K562 (cell line): ENCODE data around the gene HNRNPM. TPM values are rescaled to one million over a fixed set of nuclear protein-coding genes. Genes with fewer than 3 reads are reported as not detected.
A peak's percentile ranks its signal among the peaks of the same experiment; 100 is the strongest.

ENCODE experiments used
- ADNP ChIP-seq: fragments of 200-800 bp; sonication (Bioruptor generic); IDR thresholded peaks from 2 replicates; pipeline ENCODE4 v1.6.1; 2016; ENCODE audit warnings: missing genetic modification characterization, missing compliant biosample characterization
- ARHGAP35 ChIP-seq: fragments of 450-650 bp; IDR thresholded peaks from 2 replicates; pipeline ENCODE4 v1.6.1; 2018; ENCODE audit not compliant: partially characterized antibody
- ASH1L ChIP-seq: fragments of 450-650 bp; IDR thresholded peaks from 2 replicates; pipeline ENCODE4 v1.6.1; 2018; ENCODE audit warnings: borderline replicate concordance, mild to moderate bottlenecking, low read depth; ENCODE audit not compliant: partially characterized antibody
- KDM1A ChIP-seq, 2 experiments: fragments of 450-650 bp; IDR thresholded peaks; 2 replicates each; pipeline ENCODE4 v1.6.1; 2016; ENCODE audit warnings: mild to moderate bottlenecking in 2 of 2
- KLF1 ChIP-seq: fragments of 450-650 bp; IDR thresholded peaks from 2 replicates; pipeline ENCODE4 v1.6.1; 2016; ENCODE audit warnings: missing genetic modification characterization, missing compliant biosample characterization
- L3MBTL2 ChIP-seq: fragments of 450-650 bp; IDR thresholded peaks from 2 replicates; pipeline ENCODE4 v1.6.1; 2016; ENCODE audit warnings: mild to moderate bottlenecking, moderate library complexity
- NCOA4 ChIP-seq: fragments of 450-650 bp; IDR thresholded peaks from 2 replicates; pipeline ENCODE4 v1.6.1; 2018; ENCODE audit warnings: mild to moderate bottlenecking; ENCODE audit not compliant: partially characterized antibody
- NEUROD1 ChIP-seq: fragments of 150-350 bp; IDR thresholded peaks from 2 replicates; pipeline ENCODE4 v1.6.1; 2014; ENCODE audit warnings: borderline replicate concordance, low read length, low read depth; ENCODE audit not compliant: partially characterized antibody
- NFE2L1 ChIP-seq: fragments of 450-650 bp; IDR thresholded peaks from 2 replicates; pipeline ENCODE4 v1.6.1; 2016; ENCODE audit warnings: missing genetic modification characterization, low read depth, mild to moderate bottlenecking, missing compliant biosample characterization, moderate library complexity, borderline replicate concordance
- NFIC ChIP-seq: fragments of 450-650 bp; IDR thresholded peaks from 2 replicates; pipeline ENCODE4 v1.6.1; 2017; ENCODE audit warnings: mild to moderate bottlenecking, inconsistent platforms
- RBM22 ChIP-seq: fragments of 200-400 bp; formaldehyde crosslinking; IDR thresholded peaks from 2 replicates; pipeline ENCODE4 v1.6.1; 2018; ENCODE audit warnings: low read length, low read depth; ENCODE audit not compliant: poor library complexity, severe bottlenecking
- SLC30A9 ChIP-seq: fragments of 250-450 bp; sonication (Bioruptor Pico); IDR thresholded peaks from 2 replicates; pipeline ENCODE4 v1.8.0; 2022; ENCODE audit warnings: mild to moderate bottlenecking, moderate library complexity
- SMARCA5 ChIP-seq: fragments of 450-650 bp; IDR thresholded peaks from 2 replicates; pipeline ENCODE4 v1.6.1; 2016
- SMARCB1 ChIP-seq: IDR thresholded peaks from 2 replicates; pipeline ENCODE4 v1.6.1; 2011; ENCODE audit warnings: improper control_type of control experiment, low read depth; ENCODE audit not compliant: insufficient read length
- TFE3 ChIP-seq: fragments of 450-650 bp; formaldehyde crosslinking; IDR thresholded peaks from 2 replicates; pipeline ENCODE4 v1.4.0; 2020; ENCODE audit warnings: mild to moderate bottlenecking, mixed read lengths
- TGIF2 ChIP-seq: sonication (generic); formaldehyde crosslinking; IDR thresholded peaks from 2 replicates; pipeline ENCODE4 v1.8.1; 2022; ENCODE audit warnings: mild to moderate bottlenecking, missing genetic modification reagents, moderate library complexity
- THAP12 ChIP-seq: fragments of 250-450 bp; sonication (Bioruptor Pico); IDR thresholded peaks from 2 replicates; pipeline ENCODE4 v1.9.0; 2021; ENCODE audit warnings: mild to moderate bottlenecking, inconsistent platforms
- THRB ChIP-seq: fragments of 450-650 bp; formaldehyde crosslinking; conservative IDR thresholded peaks from 2 replicates; pipeline ENCODE4 v1.4.0; 2022; ENCODE audit warnings: mild to moderate bottlenecking, missing genetic modification characterization
- ZBTB43 ChIP-seq: sonication (generic); formaldehyde crosslinking; IDR thresholded peaks from 2 replicates; pipeline ENCODE4 v1.8.0; 2023; ENCODE audit warnings: mild to moderate bottlenecking, missing genetic modification reagents
- ZFP30 ChIP-seq: fragments of 250-450 bp; sonication (Bioruptor Pico); IDR thresholded peaks from 2 replicates; pipeline ENCODE4 v1.8.0; 2022; ENCODE audit warnings: moderate library complexity, mild to moderate bottlenecking, inconsistent platforms, borderline replicate concordance
- ZFPM2 ChIP-seq: fragments of 250-450 bp; sonication (Bioruptor Pico); IDR thresholded peaks from 2 replicates; pipeline ENCODE4 v1.5.1; 2022; ENCODE audit warnings: mild to moderate bottlenecking
- ZNF766 ChIP-seq: fragments of 200-800 bp; sonication (Bioruptor generic); conservative IDR thresholded peaks from 2 replicates; pipeline ENCODE4 v1.6.1; 2016; ENCODE audit warnings: missing genetic modification characterization, missing compliant biosample characterization
- polyA plus RNA-seq, 8 experiments: library from polyadenylated mRNA; depleted of rRNA in 4 of 8; stranded (reverse) in 5 of 8; unstranded in 3 of 8; fragments of >200 nt; fragmentation: Nextera tagmentation in 2 of 8; fragmentation: Illumina TruSeq in 1 of 8; extraction: Ambion mirVana in 2 of 8; extraction: Trizol in 1 of 8; gene quantifications; 2 replicates each; pipeline versions ENCODE4 v1.2.1 to v1.2.3, GENCODE V29; 2011 to 2014; ENCODE audit warnings: inconsistent platforms in 1 of 8, missing spikeins in 1 of 8
- total RNA-seq, 7 experiments: library from RNA; depleted of rRNA in 6 of 7; stranded (reverse); fragments of >200 nt in 6 of 7; fragmentation: Illumina TruSeq in 2 of 7; extraction: Trizol in 2 of 7; gene quantifications; 2 replicates each; pipeline versions ENCODE4 v1.2.1 to v1.2.3, GENCODE V29; 2011 to 2021; ENCODE audit warnings: low replicate concordance in 1 of 7

Gene HNRNPM
- total and polyA plus RNA-seq, 9 of the 15 experiments (the other 6 are each of a cell fraction or from before 2014, with no cell fraction given) = 11.1 to 340 (median 195) TPM

GRCh38 chr19:8513687-8514504 is 69.1 kb downstream of the HNRNPM start, which contains the start of gene ZNF414 (continued):
- TF ChIP-seq SLC30A9 (no peak), KLF1 (tag) (peak; percentile 97), NFIC (peak; percentile 51), L3MBTL2 (peak; percentile 70; the same call in 1 of the 2 replicates), NCOA4 (no peak), ZFPM2 (CRISPR knock-in tag) (no peak), NEUROD1 (peak; percentile 59), ZFP30 (no peak), NFE2L1 (tag) (no peak), SMARCA5 (no peak), THRB (CRISPR knock-in tag) (no peak), SMARCB1 (no peak), ZBTB43 (CRISPR knock-in tag) (no peak), THAP12 (CRISPR knock-in tag) (no peak), RBM22 (no peak), ASH1L (peak; percentile 24), TGIF2 (no peak), ADNP (tag) (no peak), TFE3 (CRISPR knock-in tag) (no peak), KDM1A (IDR thresholded peaks at IDR 0.05) (no peak), ZNF766 (CRISPR knock-in tag) (peak; percentile 65; the same call in 1 of the 2 replicates), ARHGAP35 (peak; percentile 91)
